K562 (cell line): Measurements from ENCODE around the gene TMEM167B. TPM values are rescaled to one million over a fixed set of nuclear protein-coding genes. Genes with fewer than 3 reads are reported as not detected.

Experiments used
- BCOR ChIP-seq: fragments of 450-650 bp; IDR thresholded peaks from 2 replicates; pipeline ENCODE4 v1.6.1; 2016
- CHCHD3 ChIP-seq: fragments of 250-450 bp; sonication (Bioruptor Pico); IDR thresholded peaks from 2 replicates; pipeline ENCODE4 v2.1.2; 2022; ENCODE audit warnings: mild to moderate bottlenecking
- CTBP1 ChIP-seq: fragments of 450-650 bp; IDR thresholded peaks from 2 replicates; pipeline ENCODE4 v1.6.1; 2016; ENCODE audit warnings: borderline replicate concordance
- DNMT1 ChIP-seq: fragments of 450-650 bp; IDR thresholded peaks from 2 replicates; pipeline ENCODE4 v1.6.1; 2016; ENCODE audit warnings: antibody characterized with exemption, mild to moderate bottlenecking
- ELF1 ChIP-seq: fragments of 200-800 bp; sonication (Bioruptor generic); IDR thresholded peaks from 2 replicates; pipeline ENCODE4 v1.6.1; 2016; ENCODE audit warnings: missing genetic modification characterization, missing compliant biosample characterization
- HEY1 ChIP-seq: fragments of 250-450 bp; sonication (Bioruptor Pico); IDR thresholded peaks from 2 replicates; pipeline ENCODE4 v1.5.0; 2020; ENCODE audit warnings: mild to moderate bottlenecking, moderate library complexity, borderline replicate concordance
- HMG20B ChIP-seq: fragments of 250-450 bp; sonication (Bioruptor Pico); IDR thresholded peaks from 2 replicates; pipeline ENCODE4 v1.5.0; 2021; ENCODE audit warnings: mild to moderate bottlenecking
- HMGXB4 ChIP-seq: sonication (generic); formaldehyde crosslinking; IDR thresholded peaks from 2 replicates; pipeline ENCODE4 v1.8.1; 2023; ENCODE audit warnings: mild to moderate bottlenecking, missing genetic modification reagents
- MYBL2 ChIP-seq, 2 experiments: fragments of 450-650 bp in 1 of 2; sonication (generic) in 1 of 2; formaldehyde crosslinking in 1 of 2; IDR thresholded peaks; 2 replicates each; pipeline versions ENCODE4 v1.6.1 to v1.8.1; 2017 to 2022; ENCODE audit warnings: borderline replicate concordance in 1 of 2, inconsistent platforms in 1 of 2, low read depth in 1 of 2, mild to moderate bottlenecking in 1 of 2, missing genetic modification reagents in 1 of 2, moderate library complexity in 1 of 2
- POLR2A ChIP-seq: fragments of 450-650 bp; conservative IDR thresholded peaks from 2 replicates; pipeline ENCODE4 v1.6.1; 2016
- PRPF4 ChIP-seq: fragments of 200-400 bp; formaldehyde crosslinking; IDR thresholded peaks from one replicate; pipeline ENCODE4 v1.6.1; 2017; ENCODE audit warnings: low read length, low read depth, mild to moderate bottlenecking; ENCODE audit not compliant: insufficient read depth, poor library complexity, severe bottlenecking
- PTBP1 ChIP-seq: fragments of 200-400 bp; formaldehyde crosslinking; IDR thresholded peaks from 2 replicates; pipeline ENCODE4 v1.6.1; 2017; ENCODE audit warnings: low read depth, low read length
- PYGO2 ChIP-seq: fragments of 450-650 bp; IDR thresholded peaks from 2 replicates; pipeline ENCODE4 v1.6.1; 2016; ENCODE audit warnings: mild to moderate bottlenecking, missing genetic modification characterization, moderate library complexity, missing compliant biosample characterization
- RB1 ChIP-seq: fragments of 450-650 bp; IDR thresholded peaks from 2 replicates; pipeline ENCODE4 v1.6.1; 2017; ENCODE audit warnings: low read depth, mild to moderate bottlenecking
- RBBP5 ChIP-seq: fragments of 200-600 bp; sonication (generic); IDR thresholded peaks from 2 replicates; pipeline ENCODE4 v1.6.1; 2012; ENCODE audit warnings: borderline replicate concordance, mild to moderate bottlenecking, low read length, control low read depth, inconsistent platforms; ENCODE audit not compliant: insufficient read depth, poor library complexity, severe bottlenecking
- RFX7 ChIP-seq: fragments of 250-450 bp; sonication (Bioruptor Pico); IDR thresholded peaks from 2 replicates; pipeline ENCODE4 v1.5.1; 2021; ENCODE audit warnings: mild to moderate bottlenecking
- SMAD1 ChIP-seq: fragments of 150-350 bp; IDR thresholded peaks from 2 replicates; pipeline ENCODE4 v1.6.1; 2014; ENCODE audit warnings: low read length, low read depth; ENCODE audit not compliant: partially characterized antibody
- SMAD2 ChIP-seq: fragments of 150-350 bp; IDR thresholded peaks from 2 replicates; pipeline ENCODE4 v1.6.1; 2014; ENCODE audit warnings: low read depth, mild to moderate bottlenecking, low read length
- SMC3 ChIP-seq: conservative IDR thresholded peaks from 2 replicates; pipeline ENCODE4 v1.6.1; 2011; ENCODE audit warnings: low read depth, low read length, improper control_type of control experiment; ENCODE audit not compliant: insufficient read depth
- SRSF1 ChIP-seq: fragments of 200-400 bp; formaldehyde crosslinking; IDR thresholded peaks from 2 replicates; pipeline ENCODE4 v1.6.1; 2017; ENCODE audit warnings: mild to moderate bottlenecking, low read depth, low read length, moderate library complexity
- XRCC5 ChIP-seq: fragments of 200-400 bp; formaldehyde crosslinking; IDR thresholded peaks from 2 replicates; pipeline ENCODE4 v1.6.1; 2017; ENCODE audit warnings: low read depth, mild to moderate bottlenecking, low read length
- ZBED1 ChIP-seq: IDR thresholded peaks from 2 replicates; pipeline ENCODE4 v1.6.1; 2014
- ZBTB9 ChIP-seq: fragments of 450-650 bp; formaldehyde crosslinking; IDR thresholded peaks from 2 replicates; pipeline ENCODE4 v1.4.0; 2020; ENCODE audit warnings: mild to moderate bottlenecking, moderate library complexity
- ZNF512 ChIP-seq: IDR thresholded peaks from 2 replicates; pipeline ENCODE4 v1.6.1; 2016; ENCODE audit warnings: missing genetic modification characterization, missing compliant biosample characterization
- ZZZ3 ChIP-seq: fragments of 450-650 bp; IDR thresholded peaks from 2 replicates; pipeline ENCODE4 v1.6.1; 2016; ENCODE audit warnings: antibody characterized with exemption, mild to moderate bottlenecking, moderate library complexity
- polyA plus RNA-seq, 8 experiments: library from polyadenylated mRNA; depleted of rRNA in 4 of 8; stranded (reverse) in 5 of 8; unstranded in 3 of 8; fragments of >200 nt; fragmentation: Nextera tagmentation in 2 of 8; fragmentation: Illumina TruSeq in 1 of 8; extraction: Ambion mirVana in 2 of 8; extraction: Trizol in 1 of 8; gene quantifications; 2 replicates each; pipeline versions ENCODE4 v1.2.1 to v1.2.3, GENCODE V29; 2011 to 2014; ENCODE audit warnings: inconsistent platforms in 1 of 8, missing spikeins in 1 of 8
- total RNA-seq, 7 experiments: library from RNA; depleted of rRNA in 6 of 7; stranded (reverse); fragments of >200 nt in 6 of 7; fragmentation: Illumina TruSeq in 2 of 7; extraction: Trizol in 2 of 7; gene quantifications; 2 replicates each; pipeline versions ENCODE4 v1.2.1 to v1.2.3, GENCODE V29; 2011 to 2021; ENCODE audit warnings: low replicate concordance in 1 of 7

Gene TMEM167B
- total and polyA plus RNA-seq, 9 of the 15 experiments (the other 6 are each of a cell fraction or from before 2014, with no cell fraction given) = 17.2 to 36.4 (median 32.2) TPM

- TF ChIP-seq HMGXB4 (CRISPR knock-in tag) = no peak
- TF ChIP-seq ELF1 (tag) = peak; percentile 81
- TF ChIP-seq RFX7 (CRISPR knock-in tag) = no peak
- peak; percentile 86 for TF ChIP-seq SMAD1
- TF ChIP-seq PRPF4 = no peak
- no peak; the same call in 1 of the 2 replicates for TF ChIP-seq SMC3
- peak; percentile 97 for TF ChIP-seq ZBTB9 (CRISPR knock-in tag)
- TF ChIP-seq XRCC5 = peak; percentile 100
- no peak for TF ChIP-seq ZBED1
- TF ChIP-seq RBBP5 = peak; percentile 98
- peak; percentile 91 for TF ChIP-seq POLR2A
- no peak for TF ChIP-seq HMG20B (CRISPR knock-in tag)
- TF ChIP-seq PYGO2 (tag) = no peak
- TF ChIP-seq HEY1 (CRISPR knock-in tag) = no peak; the same call in 1 of the 2 replicates
- TF ChIP-seq RB1 = peak; percentile 87
- TF ChIP-seq ZZZ3 = no peak
- TF ChIP-seq BCOR = peak; percentile 37; the same call in 1 of the 2 replicates
- no peak for TF ChIP-seq SMAD2
- TF ChIP-seq CHCHD3 (CRISPR knock-in tag) = 0 out of 2 replicates have a peak, but pooled peaks have one; percentile 57
- TF ChIP-seq SRSF1 = no peak
- no peak for TF ChIP-seq DNMT1
- no peak for TF ChIP-seq PTBP1
- no peak for TF ChIP-seq MYBL2 (IDR thresholded peaks at IDR 0.05; ENCODE audit: low read depth)
- no peak for TF ChIP-seq MYBL2 (CRISPR knock-in tag; IDR thresholded peaks at IDR 0.05; ENCODE audit: borderline replicate concordance)
- TF ChIP-seq CTBP1 = no peak; the same call in 1 of the 2 replicates
- TF ChIP-seq ZNF512 (tag) = no peak
These were observed at the start of gene TMEM167B (continued) for GRCh38 chr1:109090196-109091077.
